GM23338 (cell line): ENCODE measurements around the gene CYP3A5. TPM values are rescaled to one million over a fixed set of nuclear protein-coding genes. Genes with fewer than 3 reads are reported as not detected.

Source experiments
- ATAC-seq: fragments of 200-7000 bp; cut with Tn5 transposase; 3 replicates; pipeline ENCODE4 v1.9.1; 2020
- DNase-seq: peaks from one replicate; pipeline ENCODE4 v3.0.0-alpha.2; 2015; ENCODE audit warnings: low spot score
- H2AFZ ChIP-seq: fragments of 200-600 bp; sonication (generic); 2 replicates; pipeline ENCODE4 v1.8.0; 2016; ENCODE audit warnings: antibody characterized with exemption, mild to moderate bottlenecking, moderate library complexity
- H3F3A ChIP-seq: fragments of 200-600 bp; sonication (generic); replicated peaks from 2 replicates; pipeline ENCODE4 v1.8.0; 2017; ENCODE audit warnings: antibody characterized with exemption, mixed run types, low read depth
- H3K27ac ChIP-seq: fragments of 200-600 bp; sonication (generic); 2 replicates; pipeline ENCODE4 v1.6.1; 2016; ENCODE audit warnings: low read depth
- H3K27me3 ChIP-seq: fragments of 200-600 bp; sonication (generic); 2 replicates; pipeline ENCODE4 v1.8.0; 2016; ENCODE audit warnings: mild to moderate bottlenecking, mixed run types, moderate library complexity; ENCODE audit not compliant: insufficient read depth
- H3K36me3 ChIP-seq: fragments of 200-600 bp; sonication (generic); 2 replicates; pipeline ENCODE4 v1.8.0; 2016; ENCODE audit warnings: mild to moderate bottlenecking; ENCODE audit not compliant: insufficient read depth
- H3K4me1 ChIP-seq: fragments of 200-600 bp; sonication (generic); 2 replicates; pipeline ENCODE4 v1.8.0; 2016; ENCODE audit warnings: mild to moderate bottlenecking, moderate library complexity; ENCODE audit not compliant: insufficient read depth
- H3K4me2 ChIP-seq: fragments of 200-600 bp; sonication (generic); 2 replicates; pipeline ENCODE4 v1.7.1; 2017; ENCODE audit warnings: mixed run types
- H3K4me3 ChIP-seq: fragments of 200-600 bp; sonication (generic); 2 replicates; pipeline ENCODE4 v1.6.1; 2016; ENCODE audit warnings: mixed run types
- H3K79me2 ChIP-seq: fragments of 200-600 bp; sonication (generic); replicated peaks from 2 replicates; pipeline ENCODE4 v1.8.0; 2017; ENCODE audit warnings: mild to moderate bottlenecking; ENCODE audit not compliant: insufficient read depth
- H3K9me2 ChIP-seq: fragments of 200-600 bp; sonication (generic); 2 replicates; pipeline ENCODE4 v1.8.0; 2017; ENCODE audit not compliant: insufficient read depth
- H4K20me1 ChIP-seq: fragments of 200-600 bp; sonication (generic); replicated peaks from 2 replicates; pipeline ENCODE4 v1.8.0; 2017; ENCODE audit warnings: mild to moderate bottlenecking; ENCODE audit not compliant: insufficient read depth
- H3K27ac Mint-ChIP-seq: 2 replicates; pipeline ENCODE4 v1.8.0; 2020; ENCODE audit warnings: inconsistent platforms, mild to moderate bottlenecking, moderate library complexity, mixed read lengths
- H3K27me3 Mint-ChIP-seq: 3 replicates; pipeline ENCODE4 v1.8.0; 2022; ENCODE audit warnings: low read depth, mild to moderate bottlenecking, moderate library complexity, mixed read lengths, inconsistent platforms; ENCODE audit not compliant: insufficient read depth, poor library complexity
- H3K36me3 Mint-ChIP-seq: 3 replicates; pipeline ENCODE4 v1.8.0; 2021; ENCODE audit warnings: low read depth, mild to moderate bottlenecking, inconsistent platforms, moderate library complexity, mixed read lengths
- H3K4me1 Mint-ChIP-seq: 3 replicates; pipeline ENCODE4 v1.8.0; 2020; ENCODE audit warnings: mild to moderate bottlenecking, inconsistent platforms, mixed read lengths
- H3K4me3 Mint-ChIP-seq: 3 replicates; pipeline ENCODE4 v1.8.0; 2021; ENCODE audit warnings: moderate library complexity, mild to moderate bottlenecking, inconsistent platforms, mixed read lengths
- H3K9me3 Mint-ChIP-seq: 3 replicates; pipeline ENCODE4 v1.8.0; 2020; ENCODE audit warnings: moderate library complexity, mild to moderate bottlenecking, inconsistent platforms, mixed read lengths
- CREB1 ChIP-seq: fragments of 250-450 bp; sonication (Bioruptor Pico); IDR thresholded peaks from 2 replicates; pipeline ENCODE4 v1.5.0; 2020; ENCODE audit warnings: low read depth, mild to moderate bottlenecking, moderate library complexity
- CTCF ChIP-seq, 2 experiments: fragments of 200-600 bp in 1 of 2; sonication (generic) in 1 of 2; conservative IDR thresholded peaks; 2 replicates each; pipeline versions ENCODE4 v1.5.1 to v1.6.1; 2016 to 2017; ENCODE audit warnings: antibody characterized with exemption in 2 of 2, low read depth in 2 of 2, mild to moderate bottlenecking in 2 of 2, moderate library complexity in 1 of 2
- EZH2phosphoT487 ChIP-seq: fragments of 200-600 bp; sonication (generic); IDR thresholded peaks from one replicate; pipeline ENCODE4 v1.8.1; 2018; ENCODE audit warnings: antibody characterized with exemption; ENCODE audit not compliant: unreplicated experiment
- POLR2AphosphoS5 ChIP-seq: IDR thresholded peaks from 2 replicates; pipeline ENCODE4 v1.6.1; 2016; ENCODE audit warnings: antibody characterized with exemption, low read depth
- polyA plus RNA-seq: library from polyadenylated mRNA; unstranded; fragments of >200 nt; fragmentation: Nextera tagmentation; extraction: Ambion mirVana; gene quantifications from 2 replicates; pipeline ENCODE4 v1.2.1, GENCODE V29; 2016
- total RNA-seq: library from RNA; depleted of rRNA; stranded (reverse); fragments of >200 nt; shearing (Covaris generic); gene quantifications from 2 replicates; pipeline ENCODE4 v1.2.3, GENCODE V29; 2014
- TF ChIP-seq, protein P1 (sequence below): fragments of 250-450 bp; sonication (Bioruptor Pico); IDR thresholded peaks from 2 replicates; pipeline ENCODE4 v1.5.0; 2020; ENCODE audit warnings: mild to moderate bottlenecking, moderate library complexity

CYP3A5 gene
- total and polyA plus RNA-seq, 2 experiments from 2014 or later: 1.2 TPM; not detected in 1

DNA sequence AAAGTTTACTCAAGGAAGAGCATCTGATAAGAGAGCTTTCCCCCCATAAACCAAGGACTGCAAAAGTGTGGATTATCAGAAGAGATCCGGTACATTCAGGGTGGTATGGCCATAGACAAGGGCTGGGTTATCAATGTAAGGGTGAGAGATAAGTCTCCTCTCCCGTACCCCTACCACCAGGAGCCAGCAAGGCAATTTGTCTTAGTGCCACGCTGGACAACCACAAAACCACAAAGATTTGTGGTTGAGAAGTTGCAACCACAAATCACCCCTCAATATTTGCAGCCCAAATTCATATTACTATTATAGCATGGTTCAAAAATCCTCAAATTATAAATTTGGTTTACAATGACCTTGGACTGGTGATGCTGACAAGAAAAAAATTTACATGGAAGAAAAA lies 65.3 kb downstream of the CYP3A5 start:
- Mint-ChIP-seq H3K4me1 (peaks cover 9% of the 10 kb centered on the region), H3K9me3 (no peaks in the 10 kb centered on the region; the same call in 2 of the 3 replicates), H3K36me3 (peaks cover 16% of the 10 kb centered on the region), H3K27ac (no peak overlapping the region), H3K27me3 (peaks cover 8% of the 10 kb centered on the region), H3K4me3 (no peak overlapping the region)
- Histone ChIP-seq H2AFZ (no peak overlapping the region), H3K27me3 (no peaks in the 10 kb centered on the region), H3K79me2 (peaks cover 20% of the 10 kb centered on the region), H3K4me1 (peaks cover 5% of the 10 kb centered on the region; the same call in 1 of the 2 replicates), H3K4me3 (no peak overlapping the region), H4K20me1 (no peaks in the 10 kb centered on the region), H3F3A (no peaks in the 10 kb centered on the region), H3K4me2 (no peak overlapping the region), H3K9me2 (no peaks in the 10 kb centered on the region), H3K36me3 (peaks cover 10% of the 10 kb centered on the region), H3K27ac (no peak overlapping the region)
- DNase-seq (no peak), ATAC-seq (no peak)
- TF ChIP-seq, protein P1, sequence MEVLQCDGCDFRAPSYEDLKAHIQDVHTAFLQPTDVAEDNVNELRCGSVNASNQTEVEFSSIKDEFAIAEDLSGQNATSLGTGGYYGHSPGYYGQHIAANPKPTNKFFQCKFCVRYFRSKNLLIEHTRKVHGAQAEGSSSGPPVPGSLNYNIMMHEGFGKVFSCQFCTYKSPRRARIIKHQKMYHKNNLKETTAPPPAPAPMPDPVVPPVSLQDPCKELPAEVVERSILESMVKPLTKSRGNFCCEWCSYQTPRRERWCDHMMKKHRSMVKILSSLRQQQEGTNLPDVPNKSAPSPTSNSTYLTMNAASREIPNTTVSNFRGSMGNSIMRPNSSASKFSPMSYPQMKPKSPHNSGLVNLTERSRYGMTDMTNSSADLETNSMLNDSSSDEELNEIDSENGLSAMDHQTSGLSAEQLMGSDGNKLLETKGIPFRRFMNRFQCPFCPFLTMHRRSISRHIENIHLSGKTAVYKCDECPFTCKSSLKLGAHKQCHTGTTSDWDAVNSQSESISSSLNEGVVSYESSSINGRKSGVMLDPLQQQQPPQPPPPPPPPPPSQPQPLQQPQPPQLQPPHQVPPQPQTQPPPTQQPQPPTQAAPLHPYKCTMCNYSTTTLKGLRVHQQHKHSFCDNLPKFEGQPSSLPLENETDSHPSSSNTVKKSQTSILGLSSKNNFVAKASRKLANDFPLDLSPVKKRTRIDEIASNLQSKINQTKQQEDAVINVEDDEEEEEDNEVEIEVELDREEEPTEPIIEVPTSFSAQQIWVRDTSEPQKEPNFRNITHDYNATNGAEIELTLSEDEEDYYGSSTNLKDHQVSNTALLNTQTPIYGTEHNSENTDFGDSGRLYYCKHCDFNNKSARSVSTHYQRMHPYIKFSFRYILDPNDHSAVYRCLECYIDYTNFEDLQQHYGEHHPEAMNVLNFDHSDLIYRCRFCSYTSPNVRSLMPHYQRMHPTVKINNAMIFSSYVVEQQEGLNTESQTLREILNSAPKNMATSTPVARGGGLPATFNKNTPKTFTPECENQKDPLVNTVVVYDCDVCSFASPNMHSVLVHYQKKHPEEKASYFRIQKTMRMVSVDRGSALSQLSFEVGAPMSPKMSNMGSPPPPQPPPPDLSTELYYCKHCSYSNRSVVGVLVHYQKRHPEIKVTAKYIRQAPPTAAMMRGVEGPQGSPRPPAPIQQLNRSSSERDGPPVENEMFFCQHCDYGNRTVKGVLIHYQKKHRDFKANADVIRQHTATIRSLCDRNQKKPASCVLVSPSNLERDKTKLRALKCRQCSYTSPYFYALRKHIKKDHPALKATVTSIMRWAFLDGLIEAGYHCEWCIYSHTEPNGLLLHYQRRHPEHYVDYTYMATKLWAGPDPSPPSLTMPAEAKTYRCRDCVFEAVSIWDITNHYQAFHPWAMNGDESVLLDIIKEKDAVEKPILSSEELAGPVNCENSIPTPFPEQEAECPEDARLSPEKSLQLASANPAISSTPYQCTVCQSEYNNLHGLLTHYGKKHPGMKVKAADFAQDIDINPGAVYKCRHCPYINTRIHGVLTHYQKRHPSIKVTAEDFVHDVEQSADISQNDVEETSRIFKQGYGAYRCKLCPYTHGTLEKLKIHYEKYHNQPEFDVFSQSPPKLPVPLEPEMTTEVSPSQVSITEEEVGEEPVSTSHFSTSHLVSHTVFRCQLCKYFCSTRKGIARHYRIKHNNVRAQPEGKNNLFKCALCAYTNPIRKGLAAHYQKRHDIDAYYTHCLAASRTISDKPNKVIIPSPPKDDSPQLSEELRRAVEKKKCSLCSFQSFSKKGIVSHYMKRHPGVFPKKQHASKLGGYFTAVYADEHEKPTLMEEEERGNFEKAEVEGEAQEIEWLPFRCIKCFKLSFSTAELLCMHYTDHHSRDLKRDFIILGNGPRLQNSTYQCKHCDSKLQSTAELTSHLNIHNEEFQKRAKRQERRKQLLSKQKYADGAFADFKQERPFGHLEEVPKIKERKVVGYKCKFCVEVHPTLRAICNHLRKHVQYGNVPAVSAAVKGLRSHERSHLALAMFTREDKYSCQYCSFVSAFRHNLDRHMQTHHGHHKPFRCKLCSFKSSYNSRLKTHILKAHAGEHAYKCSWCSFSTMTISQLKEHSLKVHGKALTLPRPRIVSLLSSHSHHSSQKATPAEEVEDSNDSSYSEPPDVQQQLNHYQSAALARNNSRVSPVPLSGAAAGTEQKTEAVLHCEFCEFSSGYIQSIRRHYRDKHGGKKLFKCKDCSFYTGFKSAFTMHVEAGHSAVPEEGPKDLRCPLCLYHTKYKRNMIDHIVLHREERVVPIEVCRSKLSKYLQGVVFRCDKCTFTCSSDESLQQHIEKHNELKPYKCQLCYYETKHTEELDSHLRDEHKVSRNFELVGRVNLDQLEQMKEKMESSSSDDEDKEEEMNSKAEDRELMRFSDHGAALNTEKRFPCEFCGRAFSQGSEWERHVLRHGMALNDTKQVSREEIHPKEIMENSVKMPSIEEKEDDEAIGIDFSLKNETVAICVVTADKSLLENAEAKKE (CRISPR knock-in tag): no peak
- TF ChIP-seq EZH2phosphoT487 (no peak), CTCF (conservative IDR thresholded peaks at IDR 0.05; ENCODE audit: low read depth in 2 of 2) (no peak), POLR2AphosphoS5 (no peak), CREB1 (CRISPR knock-in tag) (no peak)
